Upper lobe of left lung (tissue), 4 donors: ENCODE data around the gene CRISP1.

Experiments used
- CTCF ChIP-seq, 6 experiments: fragments of 450-650 bp in 4 of 6; fragments of 200-600 bp in 2 of 6; sonication (generic) in 2 of 6; IDR thresholded peaks; one replicate each; pipeline ENCODE4 v1.5.1; 2016 to 2019; ENCODE audit warnings: antibody characterized with exemption in 6 of 6
- EP300 ChIP-seq, 4 donors: sonication (generic); formaldehyde crosslinking; IDR thresholded peaks; one replicate each; pipeline ENCODE4 v1.5.1; 2017; ENCODE audit warnings: antibody characterized with exemption in 4 of 4, control low read depth in 2 of 4
- POLR2A ChIP-seq, 4 donors: fragments of 450-650 bp; IDR thresholded peaks; one replicate each; pipeline ENCODE4 v1.5.1; 2016 to 2017; ENCODE audit warnings: antibody characterized with exemption in 4 of 4, mild to moderate bottlenecking in 2 of 4
- POLR2AphosphoS5 ChIP-seq, 2 donors: sonication (generic); formaldehyde crosslinking; IDR thresholded peaks; one replicate each; pipeline ENCODE4 v1.5.1; 2017; ENCODE audit warnings: antibody characterized with exemption in 2 of 2

GRCh38 chr6:49787176-49787575 lies 79.2 kb downstream of the CRISP1 start, which contains the start of gene PGK2:
- TF ChIP-seq CTCF (IDR thresholded peaks at IDR 0.05) (no peak), POLR2AphosphoS5 (IDR thresholded peaks at IDR 0.05) (no peak), EP300 (IDR thresholded peaks at IDR 0.05) (no peak), POLR2A (IDR thresholded peaks at IDR 0.05) (no peak)
